Measurements from ENCODE around the gene KLK5.
"Not testable (repeated sequence)": the region's sequence is repeated elsewhere in the genome, so short reads cannot be mapped to it uniquely, and the experiment has no call there.

Gene KLK5, protein sequence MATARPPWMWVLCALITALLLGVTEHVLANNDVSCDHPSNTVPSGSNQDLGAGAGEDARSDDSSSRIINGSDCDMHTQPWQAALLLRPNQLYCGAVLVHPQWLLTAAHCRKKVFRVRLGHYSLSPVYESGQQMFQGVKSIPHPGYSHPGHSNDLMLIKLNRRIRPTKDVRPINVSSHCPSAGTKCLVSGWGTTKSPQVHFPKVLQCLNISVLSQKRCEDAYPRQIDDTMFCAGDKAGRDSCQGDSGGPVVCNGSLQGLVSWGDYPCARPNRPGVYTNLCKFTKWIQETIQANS

DNA sequence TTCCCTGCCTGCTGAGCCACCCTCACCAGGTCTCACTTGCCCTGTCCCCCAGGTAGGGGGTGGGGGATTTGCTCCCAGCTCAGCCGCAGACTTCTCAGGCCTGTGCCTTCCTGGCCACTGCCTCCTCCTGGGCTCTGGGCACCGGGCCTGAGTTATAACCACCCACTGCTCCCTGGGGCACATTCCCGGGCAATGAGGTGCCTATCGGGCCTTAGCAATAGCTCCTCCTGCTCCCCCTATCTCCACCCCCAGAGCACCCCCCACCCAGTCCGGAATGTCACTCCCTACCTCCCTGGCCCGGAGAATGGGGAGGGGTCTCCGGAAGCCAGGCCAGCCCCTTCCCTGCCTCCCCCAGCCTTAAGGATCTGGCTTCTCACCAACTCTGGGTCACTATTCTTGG, at the start of gene KLK5:
Gene KLK5, minus strand, starts transcription at position 129 of the 400 bp plus-strand sequence. CDS start 381 bp downstream, outside the sequence.
- no peak for DNase-seq (ENCODE audit: low read depth)

DNA sequence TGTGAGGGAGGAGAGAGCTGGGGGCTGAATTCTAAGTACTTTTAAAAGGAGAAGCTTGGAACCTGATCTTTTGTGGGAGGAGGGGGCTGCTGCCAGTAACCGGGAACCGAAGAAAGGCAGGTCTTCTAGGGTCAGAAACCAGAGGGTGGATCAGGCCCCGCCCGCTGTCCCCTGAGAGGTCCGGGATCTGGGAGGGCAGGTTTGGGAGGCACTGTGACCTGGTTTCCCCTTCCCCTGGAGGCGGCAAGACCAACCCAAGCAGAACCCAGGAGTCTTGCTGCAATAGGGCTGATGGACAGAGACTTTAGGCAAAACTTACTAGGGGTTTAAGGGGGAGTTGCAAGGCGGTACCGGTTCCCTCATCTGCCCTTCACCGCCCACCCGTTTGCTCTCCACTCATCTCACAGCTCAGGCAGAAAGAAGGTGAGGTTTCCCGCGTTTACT, 49.3 kb upstream of the KLK5 start:
- no peak for DNase-seq (ENCODE audit: low read depth)

DNA sequence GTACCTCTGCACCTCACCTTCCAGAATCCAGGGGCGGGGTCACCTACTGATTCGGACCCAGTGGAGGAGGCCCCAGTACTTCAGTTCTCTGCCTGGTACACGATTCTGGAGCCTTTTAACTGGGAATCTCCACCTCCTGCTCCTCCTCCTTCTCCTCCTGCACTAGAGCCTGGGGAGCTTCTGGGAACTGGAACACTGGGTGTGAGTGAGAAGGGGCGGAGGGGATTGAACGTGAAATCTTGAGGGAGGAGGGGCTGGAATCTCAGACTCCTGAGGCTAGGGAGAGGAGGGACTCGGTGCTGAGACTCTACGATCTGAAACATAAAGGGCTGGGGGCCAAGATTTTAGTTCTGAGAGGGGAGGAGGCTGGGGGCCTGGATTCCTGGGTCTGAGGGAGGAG, 48.7 kb upstream of the KLK5 start, which contains the start of gene KLK8:
Gene KLK8, minus strand, starts transcription at position 90 of the 400 bp plus-strand sequence. CDS start 437 bp downstream, outside the sequence.
- DNase-seq (ENCODE audit: low read depth): no peak

DNA sequence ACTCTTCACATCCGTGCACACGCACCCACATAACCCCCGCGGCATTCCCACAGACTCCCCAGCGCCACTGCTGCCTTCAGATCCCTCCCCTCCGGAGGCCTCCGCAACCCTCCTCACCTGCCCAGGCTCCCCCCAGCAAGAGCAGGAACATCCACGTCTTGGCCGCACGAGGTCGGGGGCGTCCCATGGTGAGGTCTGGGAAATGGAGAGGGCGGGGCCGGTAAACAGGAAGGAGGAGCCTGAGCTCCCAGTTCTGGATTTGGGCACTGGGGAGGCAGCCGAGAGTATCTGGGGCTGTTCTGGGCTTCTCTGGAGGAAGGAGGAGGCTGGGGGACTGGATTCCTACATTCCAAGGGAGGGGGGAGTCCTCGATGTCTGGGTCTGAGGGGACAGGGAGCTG, 48.1 kb upstream of the KLK5 start:
- no peak for DNase-seq (ENCODE audit: low read depth)

DNA sequence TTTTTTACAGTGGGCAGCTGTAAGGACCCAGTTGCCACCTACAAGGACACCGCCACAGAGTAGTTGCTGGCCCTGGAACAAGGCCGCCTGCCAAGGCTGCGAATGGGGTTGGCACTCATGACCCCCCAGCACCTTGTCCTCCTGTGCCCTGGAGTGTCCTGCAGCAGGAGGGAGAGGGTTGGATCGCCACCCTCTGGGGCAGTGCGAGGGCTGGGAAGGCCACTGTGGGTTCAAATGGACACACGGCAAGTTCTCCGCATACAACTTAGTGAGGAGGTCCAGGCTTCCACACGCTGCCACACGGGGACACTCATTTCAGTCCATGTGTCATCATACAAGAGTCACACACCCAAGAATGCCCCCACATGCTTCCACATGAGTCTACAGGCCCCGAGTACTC, 47.6 kb upstream of the KLK5 start:
- no peak for DNase-seq (ENCODE audit: low read depth)

DNA sequence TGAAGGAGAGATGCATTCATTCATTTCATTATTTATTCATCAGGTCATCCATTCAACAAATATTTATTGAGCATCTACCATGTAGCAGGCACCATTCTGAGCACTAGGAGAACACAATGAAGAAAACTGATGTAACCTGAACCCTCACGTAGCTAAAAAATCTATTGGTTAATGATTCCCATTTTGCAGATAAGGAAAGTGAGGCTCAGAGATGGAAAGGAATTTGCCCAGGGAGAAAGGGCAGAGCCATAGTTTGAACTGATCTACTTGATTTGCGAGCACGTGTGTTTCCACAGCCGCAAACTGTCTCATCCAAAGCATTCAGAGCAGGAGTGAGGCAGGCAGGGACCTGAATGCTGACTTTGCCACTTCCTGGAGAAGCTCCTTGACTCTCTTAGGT, 45.8 kb upstream of the KLK5 start:
- no peak for DNase-seq (ENCODE audit: low read depth)

DNA sequence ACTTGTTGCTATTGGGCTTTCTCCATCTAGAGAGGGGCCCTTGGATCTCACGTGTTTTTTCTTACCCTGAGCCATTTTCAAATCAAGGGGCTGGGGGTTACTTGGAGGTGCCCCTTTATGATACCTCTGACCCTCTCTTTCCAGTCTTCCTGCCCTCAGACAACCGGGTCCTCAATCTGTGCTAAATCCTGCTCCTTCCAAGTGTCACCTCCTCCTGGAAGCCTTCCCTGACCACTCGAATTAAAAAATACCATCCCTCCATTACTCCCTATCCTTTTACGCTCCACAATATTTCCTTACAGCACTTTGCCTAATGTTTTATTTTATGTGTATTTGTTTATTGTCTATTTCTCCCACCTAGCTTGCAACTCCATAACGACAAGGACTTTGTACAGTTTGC, 45.2 kb upstream of the KLK5 start:
- DNase-seq (ENCODE audit: low read depth): no peak

DNA sequence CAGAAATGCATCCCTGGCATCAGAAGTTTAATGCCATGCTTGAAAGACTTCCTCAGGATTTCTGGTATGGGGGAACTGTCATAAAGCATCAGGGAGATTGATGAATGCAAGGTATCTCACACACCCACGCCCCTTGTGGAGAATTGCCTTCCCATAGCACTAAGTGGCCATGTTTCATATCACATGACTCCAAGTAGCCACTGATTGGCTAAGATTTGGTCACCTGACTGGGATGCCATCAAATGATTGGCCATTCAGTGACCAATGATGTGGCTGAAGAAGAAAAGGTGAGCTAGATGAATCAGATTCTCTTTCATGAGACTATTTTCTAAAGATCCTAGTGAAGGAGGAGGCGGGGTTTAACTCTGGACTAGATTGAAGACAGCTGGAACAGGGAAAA, 41.3 kb upstream of the KLK5 start:
- DNase-seq (ENCODE audit: low read depth): no peak

DNA sequence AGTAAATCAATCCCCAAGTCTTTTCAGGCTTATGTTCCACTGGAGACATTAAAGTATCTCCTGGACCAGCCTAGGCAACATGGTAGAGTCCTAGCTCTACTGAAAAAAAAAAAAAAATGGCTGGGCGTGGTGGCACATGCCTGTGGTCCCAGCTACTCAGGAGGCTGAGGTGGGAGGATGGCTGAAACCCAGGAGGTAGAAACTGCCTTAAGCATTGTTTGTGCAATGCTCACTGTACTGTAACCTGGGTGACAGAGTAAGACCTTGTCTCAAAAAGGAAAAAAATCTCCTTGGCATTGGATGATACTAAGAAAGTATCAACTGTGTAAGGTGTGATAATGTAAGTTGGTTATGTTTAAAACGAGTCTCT, 39.8 kb upstream of the KLK5 start:
- DNase-seq (ENCODE audit: low read depth): no peak

DNA sequence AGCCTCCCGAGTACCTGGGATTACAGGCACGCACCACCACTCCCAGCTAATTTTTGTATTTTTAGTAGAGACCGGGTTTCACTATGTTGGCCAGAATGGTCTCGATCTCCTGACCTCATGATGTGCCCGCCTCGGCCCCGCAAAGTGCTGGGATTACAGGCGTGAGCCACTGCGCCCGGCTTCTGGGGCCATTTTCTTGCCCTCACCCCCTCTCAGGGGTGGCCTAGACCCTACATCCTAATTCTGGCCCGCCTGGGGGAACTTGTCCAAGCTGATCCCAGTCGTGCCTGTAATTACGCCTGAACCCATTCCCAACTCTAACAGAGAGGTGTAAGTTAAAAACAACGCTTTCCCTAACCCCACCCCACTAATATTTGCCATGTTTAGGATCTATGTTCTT, 31.6 kb upstream of the KLK5 start:
- not testable (repeated sequence) for DNase-seq (ENCODE audit: low read depth)

DNA sequence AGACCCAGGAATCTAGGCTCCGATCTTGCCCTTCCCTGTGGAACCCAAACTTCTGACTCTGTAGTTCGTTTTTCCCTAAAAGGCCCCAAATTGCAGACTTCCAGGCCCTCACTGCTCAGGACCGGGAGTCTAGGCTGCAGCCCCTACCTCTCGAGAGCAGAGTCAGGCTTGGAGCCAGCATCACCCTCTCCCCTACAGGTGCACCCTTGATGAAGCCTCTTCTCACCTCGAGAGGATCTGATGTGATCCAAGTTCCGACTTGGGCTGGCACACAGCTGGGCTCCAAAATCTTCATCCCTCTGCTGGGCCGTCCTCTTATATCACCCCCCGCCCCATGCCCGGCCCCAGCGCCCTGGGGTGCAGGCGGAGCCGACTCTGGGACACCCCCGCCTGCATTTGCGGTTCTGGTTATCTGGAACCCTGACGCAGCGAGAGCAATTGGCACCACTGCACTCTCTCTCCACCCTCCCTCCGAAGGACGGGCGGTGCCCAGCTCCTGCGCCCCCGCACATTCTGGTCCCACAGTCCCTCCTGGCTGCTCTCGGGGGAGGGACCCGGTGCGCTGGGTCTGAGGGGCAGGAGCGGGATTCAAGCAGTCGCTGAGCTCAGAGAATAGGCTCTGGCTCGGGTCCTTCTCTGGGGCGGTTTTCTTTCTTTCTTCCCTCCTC, 30.9 kb upstream of the KLK5 start, which contains the start of gene KLK7:
Gene KLK7, minus strand, starts transcription at position 293 of the 668 bp plus-strand sequence. CDS start 1,518 bp downstream, outside the sequence.
- no peak for DNase-seq (ENCODE audit: low read depth)

DNA sequence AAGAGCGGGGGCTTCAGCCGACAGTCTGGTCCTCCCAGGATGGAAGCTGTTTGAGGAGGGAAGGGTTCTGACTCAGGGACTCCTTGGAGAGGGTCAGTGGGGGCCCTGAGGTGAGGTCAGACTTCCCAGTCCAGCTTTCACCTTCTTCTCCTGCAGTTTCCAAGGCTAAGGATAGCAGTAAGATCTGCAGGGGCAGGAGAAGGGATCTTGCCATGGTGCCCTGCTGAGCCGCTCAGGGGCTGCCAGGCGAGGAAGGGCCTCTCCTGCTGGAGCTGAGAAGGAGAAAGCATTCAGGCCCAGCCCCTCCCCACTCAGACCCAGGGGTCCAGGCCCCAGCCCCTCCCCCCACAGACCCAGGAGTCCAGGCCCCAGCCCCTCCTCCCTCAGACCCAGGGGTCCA, 29.3 kb upstream of the KLK5 start:
- no peak for DNase-seq (ENCODE audit: low read depth)

DNA sequence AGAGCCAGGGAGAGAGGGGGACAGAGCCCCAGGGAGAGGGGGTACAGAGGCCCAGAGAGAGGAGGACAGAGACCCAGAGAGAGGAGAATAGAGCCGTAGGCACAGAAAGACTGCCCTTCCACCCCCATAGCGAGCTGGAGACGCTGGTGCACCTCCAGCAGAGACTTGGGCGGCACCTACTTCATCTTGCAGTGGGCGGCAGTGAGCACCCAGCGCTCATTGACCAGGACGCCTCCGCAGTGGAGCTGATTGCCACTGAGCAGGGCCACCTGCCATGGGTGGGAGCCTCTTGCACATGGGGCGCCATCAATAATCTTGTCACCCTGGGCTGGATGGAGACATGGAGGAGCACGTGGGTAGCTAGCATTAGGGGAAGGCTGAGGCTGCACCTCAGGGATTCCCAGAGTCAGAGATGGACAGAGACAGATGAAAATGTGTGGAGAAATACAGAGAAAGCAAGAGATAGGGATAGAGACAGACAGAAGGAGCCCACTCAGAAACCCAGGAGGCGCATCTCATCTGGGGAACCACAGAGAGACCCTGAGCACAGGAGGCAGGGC, 28.8 kb upstream of the KLK5 start:
- no peak for DNase-seq (ENCODE audit: low read depth)

DNA sequence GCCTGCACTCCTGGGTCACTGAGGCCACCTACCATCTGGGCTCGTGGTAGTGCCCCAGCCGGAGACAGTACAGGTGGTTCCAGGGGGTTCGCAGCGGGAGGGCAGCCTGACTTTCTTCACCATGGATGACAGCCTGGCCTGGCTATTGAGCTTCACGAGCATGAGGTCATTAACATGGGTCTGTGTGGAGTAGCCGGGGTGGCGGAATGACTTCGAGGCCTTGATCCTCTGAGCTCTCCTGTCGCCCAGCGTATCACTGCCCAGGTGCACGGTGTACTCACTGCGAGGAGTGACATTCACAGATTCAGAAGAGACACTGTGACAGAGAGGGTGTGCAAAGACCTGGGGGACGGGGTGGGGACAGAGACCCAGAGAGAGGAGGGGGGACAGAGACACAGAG, 27.4 kb upstream of the KLK5 start:
- DNase-seq (ENCODE audit: low read depth): no peak

DNA sequence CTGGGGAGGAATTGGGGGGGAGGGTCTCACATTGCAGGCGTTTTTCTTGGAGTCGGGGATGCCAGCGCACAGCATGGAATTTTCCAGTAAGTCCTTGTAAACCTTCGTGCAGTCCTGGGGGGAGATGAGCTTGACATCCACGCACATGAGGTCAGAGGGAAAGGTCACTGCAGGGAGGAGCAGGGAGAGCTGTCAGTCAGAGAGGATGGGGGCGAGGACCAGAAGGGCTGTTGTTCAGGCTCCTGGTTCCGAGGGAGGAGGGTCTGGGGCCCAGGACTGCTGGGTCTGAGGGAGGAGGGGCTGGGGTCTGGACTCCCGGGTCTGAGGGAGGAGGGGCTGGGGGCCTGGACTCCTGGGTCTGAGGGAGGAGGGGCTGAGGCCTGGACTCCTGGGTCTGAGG, 26.9 kb upstream of the KLK5 start:
- no peak for DNase-seq (ENCODE audit: low read depth)

DNA sequence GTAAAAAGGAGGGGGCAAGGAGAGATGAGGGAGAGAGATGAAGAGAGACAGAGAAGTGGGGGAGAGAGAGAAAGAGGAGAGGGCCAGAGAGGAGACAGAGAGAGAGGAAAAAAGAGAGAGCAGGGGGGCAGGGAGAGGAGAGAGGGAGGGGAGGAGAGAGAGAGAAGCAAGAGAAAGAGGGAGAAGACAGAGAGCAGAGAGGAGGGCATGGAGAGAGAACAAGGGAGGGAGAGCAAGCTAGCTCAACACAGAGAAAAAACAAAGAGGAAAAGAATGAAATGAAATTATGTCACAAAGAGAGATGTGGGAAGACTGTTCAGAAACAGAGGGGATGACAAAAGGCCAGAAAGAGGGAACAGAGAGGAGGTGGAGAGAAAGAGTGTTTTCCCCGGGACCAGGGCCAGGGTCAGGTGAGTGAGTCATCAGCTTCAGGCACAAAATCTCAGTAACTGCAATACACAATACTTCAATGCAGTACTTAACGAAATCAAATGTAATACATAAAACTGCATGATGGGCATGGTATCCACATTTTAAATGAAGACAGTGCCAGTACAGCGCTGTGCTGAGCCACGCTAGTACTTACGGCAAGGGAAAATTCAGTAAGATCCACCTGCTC, 26.0 kb upstream of the KLK5 start:
- DNase-seq (ENCODE audit: low read depth): no peak

DNA sequence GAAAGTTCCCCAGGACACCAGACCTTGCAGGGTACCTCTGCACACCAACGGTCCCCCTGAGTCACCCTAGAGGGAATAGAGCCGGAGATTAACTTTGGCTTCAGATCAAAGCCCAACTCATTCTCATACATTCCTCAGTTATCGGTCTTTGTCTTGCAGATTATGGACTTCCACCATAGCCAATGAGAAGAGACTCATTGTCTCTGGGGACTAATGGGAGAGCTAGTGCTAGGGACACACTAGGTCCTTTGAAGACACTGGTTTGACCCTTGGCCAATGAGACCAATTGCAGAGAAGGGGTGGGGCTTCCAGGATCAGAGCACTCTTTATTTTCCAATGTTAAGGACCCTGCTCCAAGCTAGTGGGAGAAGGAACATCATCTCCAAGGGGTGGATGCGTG, 24.8 kb upstream of the KLK5 start:
- no peak for DNase-seq (ENCODE audit: low read depth)

DNA sequence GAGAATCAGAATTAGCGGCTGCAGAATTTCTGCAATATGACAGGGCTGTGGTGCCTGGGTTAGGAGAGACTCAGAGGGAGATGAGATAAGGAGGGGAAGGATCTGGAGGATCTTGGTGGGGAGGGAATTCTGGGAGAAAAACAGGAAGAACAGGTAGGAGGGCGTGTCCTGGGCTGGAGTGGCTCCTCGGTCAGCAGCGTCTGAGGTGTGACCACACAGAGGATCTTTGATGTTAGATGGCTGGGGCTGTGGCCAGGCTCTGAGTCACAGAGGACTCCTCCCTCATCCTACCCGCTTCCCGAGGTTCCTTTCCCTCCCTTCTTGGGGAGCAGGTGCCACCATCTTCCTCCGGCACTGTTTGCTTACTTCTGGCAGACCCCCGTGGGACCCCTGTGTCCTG, 22.9 kb upstream of the KLK5 start:
- no peak for DNase-seq (ENCODE audit: low read depth)

DNA sequence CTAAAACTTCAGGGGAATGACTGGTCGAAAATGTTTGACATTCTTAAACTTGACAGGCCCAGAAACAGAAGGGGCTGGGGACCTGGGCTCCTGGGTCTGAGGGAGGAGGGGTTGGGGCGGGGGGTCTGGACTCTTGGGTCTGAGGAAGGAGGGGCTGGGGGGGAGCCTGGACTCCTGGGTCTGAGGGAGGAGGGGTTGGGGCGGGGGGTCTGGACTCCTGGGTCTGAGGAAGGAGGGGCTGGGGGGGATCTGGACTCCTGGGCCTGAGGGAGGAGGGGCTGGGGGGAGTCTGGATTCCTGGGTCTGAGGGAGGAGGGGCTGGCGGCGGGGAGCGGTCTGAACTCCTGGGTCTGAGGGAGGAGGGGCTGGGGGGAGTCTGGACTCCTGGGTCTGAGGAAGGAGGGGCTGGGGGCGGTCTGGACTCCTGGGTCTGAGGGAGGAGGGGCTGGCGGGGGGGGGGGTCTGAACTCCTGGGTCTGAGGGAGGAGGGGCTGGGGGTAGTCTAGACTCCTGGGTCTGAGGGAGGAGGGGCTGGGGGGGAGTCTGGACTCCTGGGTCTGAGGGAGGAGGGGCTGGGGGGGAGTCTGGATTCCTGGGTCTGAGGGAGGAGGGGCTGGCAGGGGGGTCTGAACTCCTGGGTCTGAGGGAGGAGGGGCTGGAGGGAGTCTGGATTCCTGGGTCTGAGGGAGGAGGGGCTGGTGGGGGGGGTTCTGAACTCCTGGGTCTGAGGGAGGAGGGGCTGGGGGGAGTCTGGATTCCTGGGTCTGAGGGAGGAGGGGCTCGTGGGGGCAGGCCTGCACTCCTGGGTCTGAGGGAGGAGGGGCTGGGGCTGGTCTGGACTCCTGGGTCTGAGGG, 22.1 kb upstream of the KLK5 start:
- no peak for DNase-seq (ENCODE audit: low read depth)

DNA sequence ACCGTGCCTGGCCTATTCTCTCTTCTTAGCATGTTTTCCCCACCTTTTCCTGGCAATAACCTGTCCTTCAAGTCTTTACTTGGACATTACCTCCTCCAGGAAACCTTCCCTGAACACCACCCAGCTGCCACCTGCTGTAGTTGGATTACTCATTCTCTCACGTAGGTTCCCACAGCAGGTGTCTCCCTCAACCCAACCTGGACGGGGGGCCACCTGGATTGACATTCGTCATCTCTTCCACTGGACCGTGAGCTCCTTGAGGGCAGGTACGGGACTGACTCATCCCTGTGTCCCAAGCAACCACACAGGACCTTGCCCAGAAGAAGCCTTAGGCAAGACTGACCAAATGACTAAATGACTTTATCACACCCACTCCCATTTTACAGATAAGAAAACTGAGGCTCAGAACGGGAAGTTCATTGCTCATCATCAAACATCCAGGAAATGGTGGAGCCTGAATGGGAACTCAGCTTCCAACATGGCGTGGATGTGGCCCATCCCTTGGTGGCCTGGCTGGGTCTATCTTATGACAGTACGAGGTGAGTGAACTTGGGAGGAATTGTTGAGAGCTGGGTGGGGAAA, 20.0 kb upstream of the KLK5 start:
- no peak for DNase-seq (ENCODE audit: low read depth)

DNA sequence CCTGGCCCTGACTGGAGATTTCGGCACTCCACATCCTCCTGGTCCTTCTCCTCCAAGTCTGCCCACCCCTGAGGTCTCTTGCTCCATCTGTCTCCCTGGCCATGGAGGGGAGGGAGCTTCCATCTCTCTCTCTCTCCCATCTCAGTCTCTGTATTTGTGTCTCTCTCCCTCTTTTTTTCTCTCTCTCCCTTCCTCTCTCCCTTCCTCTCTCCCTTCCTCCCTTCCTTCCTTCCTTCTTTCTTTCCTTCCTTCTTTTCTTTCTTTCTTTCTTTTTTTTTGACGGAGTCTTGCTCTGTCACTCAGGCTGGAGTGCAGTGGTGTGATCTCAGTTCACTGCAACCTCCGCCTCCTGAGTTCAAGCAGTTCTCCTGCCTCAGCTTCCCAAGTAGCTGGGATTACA, 17.0 kb upstream of the KLK5 start:
- DNase-seq (ENCODE audit: low read depth): not testable (repeated sequence)

DNA sequence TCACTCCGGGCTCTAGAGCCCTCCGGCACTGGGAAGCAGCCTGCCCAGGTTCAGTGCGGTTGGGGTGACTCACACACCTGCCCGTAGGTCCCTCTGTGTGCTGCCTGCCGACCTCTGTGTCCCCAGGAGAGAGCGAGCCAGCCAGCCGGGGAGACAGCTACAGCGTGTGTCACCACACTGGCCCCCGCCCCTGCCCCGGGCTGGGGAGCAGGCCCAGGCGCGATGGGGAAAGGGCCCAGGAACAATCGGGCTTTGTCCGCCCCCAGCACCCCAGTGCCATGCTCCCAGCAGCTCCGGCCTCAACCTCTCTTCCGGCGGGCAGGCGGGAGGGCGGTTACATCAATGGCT, 16.5 kb upstream of the KLK5 start, which contains the start of gene KLK6:
Gene KLK6, minus strand, starts transcription at position 179 of the 348 bp plus-strand sequence. CDS start 1,487 bp downstream, outside the sequence.
- DNase-seq (ENCODE audit: low read depth): no peak

Measured in activated T-cell treated with anti-CD3 and anti-CD28 coated beads for 48 hours (primary cell).